GM12892 (cell line): ENCODE measurements around the gene NUP188.

ENCODE experiments used
- POLR2A ChIP-seq: IDR thresholded peaks from 2 replicates; pipeline ENCODE4 v1.6.1; 2011; ENCODE audit warnings: low read depth, low read length, control low read depth
- POLR2AphosphoS5 ChIP-seq: IDR thresholded peaks from 2 replicates; pipeline ENCODE4 v1.6.1; 2011; ENCODE audit warnings: low read depth, low read length, control low read depth
- TAF1 ChIP-seq: IDR thresholded peaks from 2 replicates; pipeline ENCODE4 v1.6.1; 2011; ENCODE audit warnings: low read depth, mild to moderate bottlenecking, control low read depth, low read length, borderline replicate concordance

DNA sequence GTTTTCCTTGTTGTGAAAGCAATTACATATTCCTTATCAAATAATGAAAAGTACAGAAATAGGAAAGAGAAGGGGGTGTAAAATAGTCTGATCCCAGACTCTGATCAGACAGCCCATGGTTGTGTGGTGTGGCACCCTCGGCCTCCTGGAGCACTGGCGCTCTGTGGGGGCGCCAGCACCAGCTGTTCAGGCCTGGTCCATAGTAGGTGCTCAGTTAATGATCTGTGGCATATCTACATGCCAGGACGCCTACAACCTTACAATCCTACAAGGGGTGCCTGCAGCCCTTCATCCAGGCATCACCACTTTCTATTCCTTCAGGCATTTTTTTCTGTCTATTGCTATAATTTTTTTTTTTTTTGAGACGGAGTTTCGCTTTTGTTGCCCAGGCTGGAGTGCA is 105.5 kb downstream of the NUP188 start:
- TF ChIP-seq TAF1 (no peak), POLR2A (no peak), POLR2AphosphoS5 (no peak)
